ENCODE measurements around the gene CSH1. TPM values are rescaled to one million over a fixed set of nuclear protein-coding genes. Genes with fewer than 3 reads are reported as not detected.
"Not testable (repeated sequence)": the region's sequence is repeated elsewhere in the genome, so short reads cannot be mapped to it uniquely, and the experiment has no call there.

The CSH1 gene
- total and polyA plus RNA-seq, 2 donors = 0.42 TPM; not detected in 1

DNA sequence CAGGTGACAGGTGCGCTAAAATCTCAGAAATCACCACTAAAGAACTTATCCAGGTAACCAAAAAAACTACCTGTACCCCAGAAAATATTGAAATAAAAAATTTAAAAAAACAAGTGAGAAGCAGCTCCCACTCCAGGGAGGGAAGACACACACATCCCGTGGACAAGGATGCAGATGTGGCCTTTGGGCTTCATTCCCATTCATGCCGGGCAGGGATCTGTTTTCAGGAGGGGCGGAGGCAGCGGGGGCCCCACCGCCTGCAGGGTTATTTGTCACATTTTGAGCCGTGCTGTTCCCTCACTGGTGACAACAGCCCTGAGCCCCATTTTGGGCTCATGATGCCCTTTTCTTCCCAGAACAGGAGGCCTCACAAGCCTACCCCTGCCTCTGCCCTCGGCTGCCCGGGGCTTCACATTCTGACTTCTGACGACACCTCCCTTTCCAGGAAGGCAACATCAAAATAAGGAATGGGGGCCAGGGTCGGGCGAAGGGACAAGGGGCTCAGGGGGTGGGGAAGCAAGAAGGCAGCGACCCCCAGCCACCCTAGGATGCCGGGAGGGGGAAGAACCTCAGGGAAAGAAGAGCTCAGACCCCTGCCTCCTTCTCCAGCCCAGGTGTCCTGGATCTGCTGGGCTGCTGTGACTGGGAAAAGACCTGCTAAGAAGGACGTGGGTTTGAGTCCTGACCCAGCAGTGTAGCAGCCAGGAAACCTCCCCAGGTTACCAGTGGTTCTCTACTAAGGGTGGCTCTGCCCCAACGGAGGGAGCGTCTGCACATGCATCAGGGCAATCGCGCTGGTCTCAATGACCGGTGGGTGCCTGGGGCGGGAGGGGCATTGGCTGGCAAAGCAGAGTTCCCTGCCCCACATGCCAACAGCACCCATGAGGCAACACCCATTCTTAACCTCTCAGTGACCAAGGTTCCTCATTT is 38.1 kb upstream of the CSH1 start:
- Histone ChIP-seq H3K36me3 (ENCODE audit: insufficient read depth) (no peaks in the 10 kb centered on the region), H3K4me3 (ENCODE audit: low read depth, low read length) (no peak overlapping the region), H3K4me1 (ENCODE audit: insufficient read depth) (no peaks in the 10 kb centered on the region), H3K27ac (ENCODE audit: low read depth) (no peak overlapping the region)
- WGBS = 80% methylated on average over 21 of the region's 21 CpGs
- no peak for DNase-seq (ENCODE audit: extremely low spot score)

- no peaks in the 10 kb centered on the region for H3K36me3 ChIP-seq (ENCODE audit: insufficient read depth)
- no peak for DNase-seq (ENCODE audit: extremely low spot score)
- 61% methylated on average over 8 of the region's 8 CpGs for WGBS
- H3K27ac ChIP-seq (ENCODE audit: low read depth) = no peak overlapping the region
- H3K4me3 ChIP-seq (ENCODE audit: low read depth, low read length) = no peak overlapping the region
- H3K4me1 ChIP-seq (ENCODE audit: insufficient read depth) = no peaks in the 10 kb centered on the region
These were observed 37.2 kb upstream of the CSH1 start for GRCh38 chr17:63933598-63933997.

- Histone ChIP-seq H3K27ac (ENCODE audit: low read depth) (no peak overlapping the region), H3K36me3 (ENCODE audit: insufficient read depth) (no peaks in the 10 kb centered on the region), H3K4me3 (ENCODE audit: low read depth, low read length) (no peak overlapping the region), H3K4me1 (ENCODE audit: insufficient read depth) (no peaks in the 10 kb centered on the region)
- no peak for DNase-seq (ENCODE audit: extremely low spot score)
- 90% methylated on average over 4 of the region's 4 CpGs for WGBS
These were observed 36.3 kb upstream of the CSH1 start for GRCh38 chr17:63932721-63933120.

DNA sequence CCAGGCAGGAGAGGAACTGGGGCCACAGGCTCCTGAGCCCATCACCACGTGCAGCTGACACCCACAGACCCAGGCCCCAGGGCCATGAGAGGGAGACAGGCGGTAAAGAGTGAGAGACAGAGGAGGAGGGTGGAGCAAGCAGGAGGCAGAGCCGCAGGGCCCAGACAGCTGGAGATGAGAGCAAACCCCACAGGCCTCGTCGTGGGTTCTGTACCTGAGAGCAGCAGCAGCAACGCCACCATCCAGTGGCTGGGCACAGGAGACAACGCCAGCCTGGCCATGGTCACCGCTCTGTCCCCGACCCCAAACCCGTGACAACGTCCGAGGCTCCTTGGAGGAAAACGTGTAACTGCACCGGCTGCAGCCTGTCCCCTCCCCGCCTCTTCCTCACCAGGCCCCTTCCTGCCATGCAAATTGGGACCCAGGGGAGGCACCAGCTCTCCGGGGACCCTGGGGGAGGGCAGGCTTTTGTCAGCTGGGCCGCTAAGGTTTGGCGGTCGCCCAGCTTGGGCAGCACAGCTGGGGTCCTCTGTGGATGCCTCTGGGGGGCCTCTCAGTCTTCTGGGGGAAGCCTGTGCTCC is 35.7 kb upstream of the CSH1 start, which contains the start of gene CD79B:
Gene CD79B (minus strand): TSS at position 351 of the 581 bp plus-strand sequence. CDS start 70 bp downstream, at position 281.
- no peaks in the 10 kb centered on the region for H3K4me1 ChIP-seq (ENCODE audit: insufficient read depth)
- no peak within 1 kb of the TSS for H3K4me3 ChIP-seq (ENCODE audit: low read depth, low read length)
- WGBS = 68% methylated on average over 19 of the region's 19 CpGs
- no peak within 1 kb of the TSS for H3K27ac ChIP-seq (ENCODE audit: low read depth)
- H3K36me3 ChIP-seq (ENCODE audit: insufficient read depth) = no peaks in the 10 kb centered on the region
- DNase-seq (ENCODE audit: extremely low spot score) = no peak

GRCh38 chr17:63930951-63931575 is 34.7 kb upstream of the CSH1 start:
- Histone ChIP-seq H3K4me3 (ENCODE audit: low read depth, low read length) (no peak overlapping the region), H3K4me1 (ENCODE audit: insufficient read depth) (no peaks in the 10 kb centered on the region), H3K27ac (ENCODE audit: low read depth) (no peak overlapping the region), H3K36me3 (ENCODE audit: insufficient read depth) (no peaks in the 10 kb centered on the region)
- 65% methylated on average over 16 of the region's 16 CpGs for WGBS
- DNase-seq (ENCODE audit: extremely low spot score) = no peak

DNA sequence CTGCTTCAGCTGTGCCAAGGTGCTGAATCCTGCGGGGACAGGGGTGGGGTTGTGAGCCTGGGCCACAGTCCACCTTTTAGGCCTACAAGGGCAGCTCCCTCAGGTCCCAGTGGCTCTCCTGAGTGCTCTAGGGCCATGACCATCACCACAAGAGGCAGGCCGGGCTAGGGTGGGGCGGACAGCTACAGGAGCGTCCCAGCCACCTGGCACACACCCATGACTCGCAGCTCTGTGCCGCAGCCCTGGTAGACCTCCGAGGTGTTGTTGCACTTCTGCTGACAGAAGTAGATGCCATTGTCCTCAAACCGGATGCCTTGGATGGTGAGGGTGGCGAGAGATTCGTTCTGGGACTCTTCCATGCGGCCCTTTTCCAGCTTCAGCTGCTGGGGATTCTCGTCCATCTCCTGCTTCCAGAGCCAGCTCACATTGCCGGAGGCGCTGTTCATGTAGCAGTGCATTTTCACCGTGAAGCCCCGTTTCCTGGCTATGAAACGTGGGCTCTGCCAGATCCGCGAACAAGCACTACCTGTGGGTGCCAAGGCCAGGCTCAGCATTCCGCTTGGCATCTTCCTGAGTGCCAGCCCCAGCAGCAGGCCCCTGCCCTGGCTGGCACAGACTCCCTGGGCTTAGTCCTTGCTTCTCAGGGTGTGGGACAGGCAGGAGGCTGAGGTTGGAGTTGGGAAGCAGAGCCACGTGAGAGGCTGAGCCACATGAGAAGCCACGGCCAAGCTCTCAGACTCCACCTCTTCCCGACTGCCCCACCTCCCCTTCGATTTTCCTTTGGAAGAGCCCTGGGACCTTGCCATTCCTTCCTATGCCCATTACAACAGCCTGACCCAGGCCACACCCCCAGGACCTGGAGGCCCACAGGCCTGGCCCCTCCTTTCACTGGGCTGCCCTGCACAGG is 33.7 kb upstream of the CSH1 start:
- DNase-seq (ENCODE audit: extremely low spot score) = no peak
- WGBS = 87% methylated on average over 24 of the region's 24 CpGs
- H3K4me3 ChIP-seq (ENCODE audit: low read depth, low read length) = no peak overlapping the region
- H3K27ac ChIP-seq (ENCODE audit: low read depth) = no peak overlapping the region
- no peaks in the 10 kb centered on the region for H3K4me1 ChIP-seq (ENCODE audit: insufficient read depth)
- H3K36me3 ChIP-seq (ENCODE audit: insufficient read depth) = no peaks in the 10 kb centered on the region

GRCh38 chr17:63928966-63929695 is 32.8 kb upstream of the CSH1 start:
- Histone ChIP-seq H3K36me3 (ENCODE audit: insufficient read depth) (no peaks in the 10 kb centered on the region), H3K4me1 (ENCODE audit: insufficient read depth) (no peaks in the 10 kb centered on the region), H3K4me3 (ENCODE audit: low read depth, low read length) (no peak overlapping the region), H3K27ac (ENCODE audit: low read depth) (no peak overlapping the region)
- 92% methylated on average over 10 of the region's 10 CpGs for WGBS
- DNase-seq (ENCODE audit: extremely low spot score) = no peak

- no peaks in the 10 kb centered on the region for H3K36me3 ChIP-seq (ENCODE audit: insufficient read depth)
- no peaks in the 10 kb centered on the region for H3K4me1 ChIP-seq (ENCODE audit: insufficient read depth)
- DNase-seq (ENCODE audit: extremely low spot score) = no peak
- no peak overlapping the region for H3K27ac ChIP-seq (ENCODE audit: low read depth)
- no peak overlapping the region for H3K4me3 ChIP-seq (ENCODE audit: low read depth, low read length)
- WGBS = 84% methylated on average over 10 of the region's 10 CpGs
These were observed 31.8 kb upstream of the CSH1 start for GRCh38 chr17:63928172-63928666.

- Histone ChIP-seq H3K36me3 (ENCODE audit: insufficient read depth) (no peaks in the 10 kb centered on the region), H3K27ac (ENCODE audit: low read depth) (no peak overlapping the region), H3K4me1 (ENCODE audit: insufficient read depth) (no peaks in the 10 kb centered on the region), H3K4me3 (ENCODE audit: low read depth, low read length) (no peak overlapping the region)
- no peak for DNase-seq (ENCODE audit: extremely low spot score)
- 74% methylated on average over 8 of the region's 8 CpGs for WGBS
These were observed 31.2 kb upstream of the CSH1 start for GRCh38 chr17:63927464-63928171.

GRCh38 chr17:63926164-63926563 is 29.8 kb upstream of the CSH1 start:
- 96% methylated on average over 2 of the region's 2 CpGs for WGBS
- no peaks in the 10 kb centered on the region for H3K36me3 ChIP-seq (ENCODE audit: insufficient read depth)
- H3K4me3 ChIP-seq (ENCODE audit: low read depth, low read length) = no peak overlapping the region
- H3K27ac ChIP-seq (ENCODE audit: low read depth) = no peak overlapping the region
- H3K4me1 ChIP-seq (ENCODE audit: insufficient read depth) = no peaks in the 10 kb centered on the region
- no peak for DNase-seq (ENCODE audit: extremely low spot score)

DNA sequence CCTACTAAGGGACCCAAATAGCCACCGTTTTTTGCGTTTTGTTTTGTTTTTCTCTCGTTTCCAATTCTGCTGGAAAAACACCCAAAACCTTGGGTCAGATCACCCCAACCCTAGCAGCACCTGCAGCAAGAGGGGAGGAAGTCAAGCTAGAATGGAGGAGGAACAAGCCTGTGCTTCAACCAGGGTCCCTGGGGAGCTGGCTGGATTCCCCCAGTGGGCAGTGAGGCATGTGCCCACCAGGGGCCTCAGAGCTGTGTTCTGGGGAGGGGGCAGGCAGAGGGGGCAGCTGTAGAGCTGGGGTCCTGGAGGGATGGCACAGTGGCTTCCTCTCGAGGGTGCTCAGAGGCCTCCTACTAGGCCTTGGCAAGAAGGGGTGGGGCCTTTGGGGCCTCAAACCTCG is 29.2 kb upstream of the CSH1 start:
- no peak for DNase-seq (ENCODE audit: extremely low spot score)
- no peak overlapping the region for H3K4me3 ChIP-seq (ENCODE audit: low read depth, low read length)
- WGBS = 73% methylated on average over 5 of the region's 5 CpGs
- no peaks in the 10 kb centered on the region for H3K36me3 ChIP-seq (ENCODE audit: insufficient read depth)
- no peak overlapping the region for H3K27ac ChIP-seq (ENCODE audit: low read depth)
- H3K4me1 ChIP-seq (ENCODE audit: insufficient read depth) = no peaks in the 10 kb centered on the region

DNA sequence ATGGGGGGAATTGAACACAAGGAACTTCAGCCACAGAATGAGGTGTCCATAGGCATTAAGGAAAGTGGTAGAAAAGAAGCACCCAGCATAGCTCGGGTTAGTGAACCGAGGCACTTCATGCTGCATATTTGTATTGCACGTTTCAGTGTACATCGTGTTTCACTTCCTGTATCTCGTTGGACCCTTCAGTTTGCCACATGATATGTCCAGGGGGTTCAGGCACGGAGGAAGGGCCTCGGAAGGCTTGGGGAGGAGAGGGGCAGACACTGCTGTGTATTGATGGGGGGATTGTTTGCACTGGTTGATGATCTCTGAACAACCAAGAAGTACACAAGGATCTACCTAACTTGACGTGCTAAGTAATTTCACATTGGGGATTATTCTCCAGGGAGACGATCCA is 26.0 kb upstream of the CSH1 start:
- H3K36me3 ChIP-seq (ENCODE audit: insufficient read depth); H3K4me1 ChIP-seq (ENCODE audit: insufficient read depth); H3K4me3 ChIP-seq (ENCODE audit: low read depth, low read length); H3K27ac ChIP-seq (ENCODE audit: low read depth); DNase-seq (ENCODE audit: extremely low spot score): not testable (repeated sequence)
- WGBS = 66% methylated on average over 9 of the region's 9 CpGs
